Measurements from ENCODE around the gene CDKN1A.
A peak's percentile ranks its signal among the peaks of the same experiment; 100 is the strongest.

CDKN1A gene
- total RNA-seq = 22.1 to 167 (median 44.3) reads per million in 9 experiments

GRCh38 chr6:36678488-36679042 is at the start of gene CDKN1A:
Gene CDKN1A (plus strand): TSS chr6:36678714. CDS start chr6:36684102, 5,388 bp downstream.
- no peaks in the 10 kb centered on the region for H3K27me3 Mint-ChIP-seq

GRCh38 chr6:36629784-36630183 is 48.7 kb upstream of the CDKN1A start:
- H3K9me3 Mint-ChIP-seq = no peaks in the 10 kb centered on the region
- peaks cover 4% of the 10 kb centered on the region for H3K36me3 Mint-ChIP-seq (ENCODE audit: insufficient read depth)
- ATAC-seq (replicated peaks) (no peak), DNase-seq (no peak)
- H3K4me1 Mint-ChIP-seq (ENCODE audit: low read depth in 2 of 2) = no peaks in the 10 kb centered on the region
- no peaks in the 10 kb centered on the region for H3K27me3 Mint-ChIP-seq
- H3K4me3 Mint-ChIP-seq = no peak overlapping the region
- H3K27ac Mint-ChIP-seq = no peak overlapping the region

More at GRCh38 chr6:36678488-36679042, at the start of gene CDKN1A:
- ATAC-seq (replicated peaks) = peak; percentile 51
- Mint-ChIP-seq H3K27ac (peak within 1 kb of the TSS; percentile 97 to 98), H3K36me3 (ENCODE audit: insufficient read depth) (peaks cover 52% of the 10 kb centered on the region), H3K4me3 (peak within 1 kb of the TSS; percentile 93 to 96), H3K4me1 (ENCODE audit: low read depth in 2 of 2) (peaks cover 20 to 25% of the 10 kb centered on the region in 2 donors), H3K9me3 (no peaks in the 10 kb centered on the region)
- peak; percentile 60 to 66 (median 65) for DNase-seq

- DNase-seq = no peak
- no peak for ATAC-seq (replicated peaks)
- H3K9me3 Mint-ChIP-seq = no peaks in the 10 kb centered on the region
- H3K27ac Mint-ChIP-seq = no peak overlapping the region
- peaks cover under 1% of the 10 kb centered on the region for H3K36me3 Mint-ChIP-seq (ENCODE audit: insufficient read depth)
- no peaks in the 10 kb centered on the region for H3K4me1 Mint-ChIP-seq (ENCODE audit: low read depth in 2 of 2)
- no peak overlapping the region for H3K4me3 Mint-ChIP-seq
- H3K27me3 Mint-ChIP-seq = peaks cover 0 to 9% of the 10 kb centered on the region in 2 donors
Measured at GRCh38 chr6:36631326-36632011, 47.0 kb upstream of the CDKN1A start.

- no peak for ATAC-seq (replicated peaks)
- Mint-ChIP-seq H3K9me3 (no peaks in the 10 kb centered on the region), H3K27me3 (peaks cover 0 to 23% of the 10 kb centered on the region in 2 donors), H3K27ac (no peak overlapping the region), H3K36me3 (ENCODE audit: insufficient read depth) (no peaks in the 10 kb centered on the region), H3K4me1 (ENCODE audit: low read depth in 2 of 2) (no peaks in the 10 kb centered on the region), H3K4me3 (no peak overlapping the region)
- no peak for DNase-seq
Measured at GRCh38 chr6:36633370-36633769, 45.1 kb upstream of the CDKN1A start.

- Mint-ChIP-seq H3K4me3 (no peak overlapping the region), H3K9me3 (no peaks in the 10 kb centered on the region), H3K36me3 (ENCODE audit: insufficient read depth) (no peaks in the 10 kb centered on the region), H3K27me3 (peaks cover 0 to 23% of the 10 kb centered on the region in 2 donors), H3K27ac (no peak overlapping the region), H3K4me1 (ENCODE audit: low read depth in 2 of 2) (no peaks in the 10 kb centered on the region)
- DNase-seq (no peak), ATAC-seq (replicated peaks) (no peak)
Measured at GRCh38 chr6:36633915-36634314, 44.6 kb upstream of the CDKN1A start.

GRCh38 chr6:36634317-36635108 is 44.0 kb upstream of the CDKN1A start:
- DNase-seq = no peak
- Mint-ChIP-seq H3K9me3 (no peaks in the 10 kb centered on the region), H3K27ac (no peak overlapping the region), H3K4me3 (no peak overlapping the region), H3K36me3 (ENCODE audit: insufficient read depth) (no peaks in the 10 kb centered on the region), H3K27me3 (peaks cover 0 to 23% of the 10 kb centered on the region in 2 donors), H3K4me1 (ENCODE audit: low read depth in 2 of 2) (no peaks in the 10 kb centered on the region)
- ATAC-seq (replicated peaks) = no peak

- H3K4me3 Mint-ChIP-seq = no peak overlapping the region
- no peak for DNase-seq
- no peaks in the 10 kb centered on the region for H3K4me1 Mint-ChIP-seq (ENCODE audit: low read depth in 2 of 2)
- no peaks in the 10 kb centered on the region for H3K9me3 Mint-ChIP-seq
- H3K27ac Mint-ChIP-seq = no peak overlapping the region
- no peak for ATAC-seq (replicated peaks)
- H3K36me3 Mint-ChIP-seq (ENCODE audit: insufficient read depth) = no peaks in the 10 kb centered on the region
- H3K27me3 Mint-ChIP-seq = peaks cover 0 to 23% of the 10 kb centered on the region in 2 donors
Measured at GRCh38 chr6:36636283-36636682, 42.2 kb upstream of the CDKN1A start.

GRCh38 chr6:36636687-36637418 is 41.7 kb upstream of the CDKN1A start:
- DNase-seq (no peak), ATAC-seq (replicated peaks) (no peak)
- Mint-ChIP-seq H3K27ac (no peak overlapping the region), H3K9me3 (no peaks in the 10 kb centered on the region), H3K4me3 (no peak overlapping the region), H3K36me3 (ENCODE audit: insufficient read depth) (no peaks in the 10 kb centered on the region), H3K4me1 (ENCODE audit: low read depth in 2 of 2) (no peaks in the 10 kb centered on the region), H3K27me3 (peaks cover 0 to 23% of the 10 kb centered on the region in 2 donors)

- H3K9me3 Mint-ChIP-seq = no peaks in the 10 kb centered on the region
- ATAC-seq (replicated peaks) = no peak
- H3K27ac Mint-ChIP-seq = no peak overlapping the region
Measured at GRCh38 chr6:36638579-36638978, 39.9 kb upstream of the CDKN1A start.

GRCh38 chr6:36639171-36639808 is 39.2 kb upstream of the CDKN1A start:
- no peaks in the 10 kb centered on the region for H3K4me1 Mint-ChIP-seq (ENCODE audit: low read depth in 2 of 2)
- no peak overlapping the region for H3K27ac Mint-ChIP-seq
- no peak for ATAC-seq (replicated peaks)
- H3K27me3 Mint-ChIP-seq = peaks cover 0 to 23% of the 10 kb centered on the region in 2 donors
- DNase-seq = no peak
- H3K9me3 Mint-ChIP-seq = no peaks in the 10 kb centered on the region
- no peak overlapping the region for H3K4me3 Mint-ChIP-seq
- no peaks in the 10 kb centered on the region for H3K36me3 Mint-ChIP-seq (ENCODE audit: insufficient read depth)

More at GRCh38 chr6:36638579-36638978, 39.9 kb upstream of the CDKN1A start:
- DNase-seq = no peak
- Mint-ChIP-seq H3K4me1 (ENCODE audit: low read depth in 2 of 2) (no peaks in the 10 kb centered on the region), H3K27me3 (peaks cover 0 to 23% of the 10 kb centered on the region in 2 donors), H3K36me3 (ENCODE audit: insufficient read depth) (no peaks in the 10 kb centered on the region), H3K4me3 (no peak overlapping the region)

GRCh38 chr6:36641543-36641942 is 37.0 kb upstream of the CDKN1A start:
- no peak overlapping the region for H3K4me3 Mint-ChIP-seq
- H3K27ac Mint-ChIP-seq = no peak overlapping the region

GRCh38 chr6:36642913-36643817 is 35.3 kb upstream of the CDKN1A start:
- H3K27me3 Mint-ChIP-seq = no peaks in the 10 kb centered on the region

More at GRCh38 chr6:36641543-36641942, 37.0 kb upstream of the CDKN1A start:
- DNase-seq = no peak
- no peak for ATAC-seq (replicated peaks)
- no peaks in the 10 kb centered on the region for H3K9me3 Mint-ChIP-seq
- H3K36me3 Mint-ChIP-seq (ENCODE audit: insufficient read depth) = no peaks in the 10 kb centered on the region
- H3K27me3 Mint-ChIP-seq = peaks cover 0 to 13% of the 10 kb centered on the region in 2 donors
- H3K4me1 Mint-ChIP-seq (ENCODE audit: low read depth in 2 of 2) = no peaks in the 10 kb centered on the region

More at GRCh38 chr6:36642913-36643817, 35.3 kb upstream of the CDKN1A start:
- DNase-seq = no peak
- H3K27ac Mint-ChIP-seq = peak overlapping the region in 1 of 2 donors; percentile 44
- no peak for ATAC-seq (replicated peaks)
- H3K36me3 Mint-ChIP-seq (ENCODE audit: insufficient read depth) = no peaks in the 10 kb centered on the region
- no peaks in the 10 kb centered on the region for H3K4me1 Mint-ChIP-seq (ENCODE audit: low read depth in 2 of 2)
- H3K4me3 Mint-ChIP-seq = no peak overlapping the region
- no peaks in the 10 kb centered on the region for H3K9me3 Mint-ChIP-seq
